ENCODE data around the gene GGTLC3. TPM values are rescaled to one million over a fixed set of nuclear protein-coding genes. Genes with fewer than 3 reads are reported as not detected.
"Not testable (repeated sequence)": the region's sequence is repeated elsewhere in the genome, so short reads cannot be mapped to it uniquely, and the experiment has no call there.

GGTLC3 gene
- total RNA-seq, 1 donor from 2014 or later, result not detected

DNA sequence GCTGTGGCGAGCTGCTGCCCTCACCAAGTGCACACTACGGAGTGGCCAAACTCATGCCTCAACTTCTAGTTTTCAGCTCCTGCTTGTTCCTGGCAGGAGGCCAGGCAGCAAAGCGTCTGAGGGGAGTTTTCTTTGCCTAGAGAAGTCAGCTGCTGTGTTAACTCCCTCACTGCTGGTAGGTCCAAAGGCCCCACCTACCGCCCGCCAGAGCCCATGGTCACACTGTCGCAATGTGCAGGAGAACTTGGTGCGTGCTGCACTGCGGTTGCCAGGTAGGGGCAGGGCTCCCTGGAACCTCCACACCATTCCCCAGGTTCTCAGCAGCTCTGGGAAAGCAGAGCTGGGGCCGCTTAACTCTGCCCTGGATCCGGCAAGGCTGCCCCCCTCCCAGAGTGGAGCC, 5.6 kb downstream of the GGTLC3 start:
- not testable (repeated sequence) for ATAC-seq

- ATAC-seq, result not testable (repeated sequence)
These were observed 6.6 kb downstream of the GGTLC3 start for GRCh38 chr22:18511327-18511726.

GRCh38 chr22:18496227-18496626, 21.7 kb downstream of the GGTLC3 start:
- ATAC-seq, result not testable (repeated sequence)

Other genes starting within 250 kb of the GGTLC3 start
- 3.0 TPM for gene TMEM191B, start 9.6 kb upstream of the GGTLC3 start, total RNA-seq
- gene RIMBP3, start 93.8 kb upstream of the GGTLC3 start, total RNA-seq, result 0.04 TPM

All from esophagus mucosa (tissue), 1 donor.